ENCODE measurements around the gene AGXT2. TPM values are rescaled to one million over a fixed set of nuclear protein-coding genes. Genes with fewer than 3 reads are reported as not detected.

The AGXT2 gene
- total RNA-seq, 1 donor from 2014 or later: not detected

DNA sequence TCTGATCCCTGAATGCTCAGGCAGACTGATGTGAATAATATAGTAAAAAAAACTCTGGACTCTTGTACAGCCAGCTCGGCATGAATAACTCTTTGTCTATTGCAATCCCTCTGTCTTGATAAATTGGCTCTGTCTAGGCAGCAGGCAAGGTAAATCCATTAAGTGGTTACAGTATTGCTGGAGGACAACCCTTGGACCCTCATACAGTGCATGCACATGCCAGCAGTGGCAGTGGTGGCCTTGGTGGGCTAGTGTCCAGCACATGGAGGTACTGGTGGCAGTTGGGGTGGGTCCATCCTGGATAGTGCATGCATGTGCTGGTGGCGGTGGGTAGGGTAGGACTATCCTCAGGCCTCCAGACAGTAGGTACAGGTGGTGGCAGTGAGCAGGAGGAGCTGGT is 79.5 kb downstream of the AGXT2 start:
- Mint-ChIP-seq H3K27me3 (ENCODE audit: low read depth) (no peaks in the 10 kb centered on the region), H3K4me1 (ENCODE audit: low read depth) (no peaks in the 10 kb centered on the region), H3K27ac (no peak overlapping the region), H3K4me3 (ENCODE audit: low read depth) (no peak overlapping the region), H3K36me3 (ENCODE audit: low read depth) (peaks cover 21% of the 10 kb centered on the region), H3K9me3 (peaks cover 18% of the 10 kb centered on the region)
- intact Hi-C loops (cut with micrococcal nuclease): no loop called here
- no peak for DNase-seq (ENCODE audit: low spot score)

DNA sequence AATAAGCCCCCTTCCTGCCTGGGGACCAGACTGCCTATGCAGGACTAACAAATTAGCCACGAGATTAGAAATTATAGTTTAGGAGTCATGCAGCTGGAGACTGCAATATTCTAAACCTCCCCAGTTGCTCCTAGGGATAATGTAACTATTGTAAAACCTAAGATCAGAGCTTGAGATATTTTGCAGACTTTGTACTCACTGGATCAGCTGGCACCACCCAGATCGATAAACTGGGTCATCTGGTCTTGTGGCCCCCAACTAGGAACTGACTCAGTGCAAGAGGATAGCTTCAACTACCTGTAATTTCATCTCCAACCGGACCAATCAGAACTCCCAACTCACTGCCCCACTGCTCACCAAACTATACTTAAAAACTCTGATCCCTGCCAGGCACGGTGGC is 80.2 kb downstream of the AGXT2 start:
- Mint-ChIP-seq H3K27me3 (ENCODE audit: low read depth) (no peaks in the 10 kb centered on the region), H3K9me3 (peaks cover 18% of the 10 kb centered on the region), H3K36me3 (ENCODE audit: low read depth) (peaks cover 21% of the 10 kb centered on the region), H3K4me3 (ENCODE audit: low read depth) (no peak overlapping the region), H3K27ac (no peak overlapping the region), H3K4me1 (ENCODE audit: low read depth) (no peaks in the 10 kb centered on the region)
- no peak for DNase-seq (ENCODE audit: low spot score)
- intact Hi-C loops (cut with micrococcal nuclease): no loop called here

DNA sequence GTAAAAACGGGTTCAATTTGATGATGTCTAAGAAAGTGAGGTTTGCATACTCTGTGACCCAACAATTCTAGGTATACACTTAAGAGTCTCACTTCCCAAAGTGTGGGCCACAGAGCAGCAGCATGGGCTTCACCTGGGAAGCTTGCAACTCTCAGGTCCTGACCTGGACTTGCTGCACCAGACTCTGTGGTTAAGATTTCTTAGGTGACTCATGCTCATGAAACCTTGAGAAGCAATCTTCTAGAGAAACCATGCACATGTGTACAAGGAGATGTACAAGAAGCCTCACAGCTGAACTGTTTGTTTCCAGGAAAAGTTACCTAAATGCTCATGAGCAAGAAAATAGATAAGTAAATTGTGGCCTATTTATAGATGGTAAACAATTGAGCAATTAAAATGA is 88.4 kb downstream of the AGXT2 start:
- no peak for DNase-seq (ENCODE audit: low spot score)
- intact Hi-C loops (cut with micrococcal nuclease): loop anchor here (2.0 kb wide), 1 partner anchor 43 kb away; no protein-coding TSS in a partner anchor
- Mint-ChIP-seq H3K4me3 (ENCODE audit: low read depth) (no peak overlapping the region), H3K27me3 (ENCODE audit: low read depth) (no peaks in the 10 kb centered on the region), H3K36me3 (ENCODE audit: low read depth) (peaks cover 34% of the 10 kb centered on the region), H3K4me1 (ENCODE audit: low read depth) (peaks cover 17% of the 10 kb centered on the region), H3K9me3 (no peaks in the 10 kb centered on the region), H3K27ac (peak overlapping the region; percentile 54)

DNA sequence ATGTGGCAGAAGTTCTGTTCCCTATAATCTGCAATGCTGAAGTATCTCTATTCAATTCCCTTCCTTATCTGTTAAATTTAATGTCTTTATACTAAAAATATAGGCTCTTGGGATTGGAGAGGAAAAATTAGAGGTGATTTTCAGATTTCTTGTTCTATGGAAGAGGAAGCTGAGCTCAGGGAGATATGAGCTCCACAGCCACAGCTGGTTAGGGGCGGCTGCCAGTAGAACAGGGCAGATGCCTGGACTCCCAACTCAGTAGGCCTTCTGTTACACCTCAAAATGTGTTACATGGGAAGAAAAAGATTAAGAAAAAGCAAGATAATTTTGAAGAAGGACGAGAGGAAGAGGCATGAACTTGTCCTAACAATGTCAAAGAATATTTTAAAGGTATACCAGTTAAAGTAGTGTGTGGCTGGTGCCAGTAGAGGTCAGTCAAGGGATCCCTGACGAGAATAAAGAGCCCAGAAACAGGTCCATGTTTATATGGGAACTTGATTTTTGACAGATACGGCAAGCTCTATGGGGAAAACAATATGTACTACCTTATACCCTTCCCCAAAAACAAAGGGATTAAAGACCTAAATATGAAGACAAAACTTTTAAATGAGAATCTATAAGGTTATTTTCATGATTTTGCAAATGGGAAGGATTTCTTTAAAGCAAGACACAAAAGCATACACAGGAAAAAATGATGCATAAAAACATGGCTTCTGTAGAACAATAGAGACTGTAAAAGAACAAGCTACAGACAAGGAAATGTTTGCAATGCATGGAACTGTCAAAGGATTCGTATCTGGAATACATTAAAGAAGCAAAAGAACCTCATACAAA is 89.7 kb downstream of the AGXT2 start:
- intact Hi-C loops (cut with micrococcal nuclease): loop anchor here (2.0 kb wide), 1 partner anchor 45 kb away; no protein-coding TSS in a partner anchor
- DNase-seq (ENCODE audit: low spot score): no peak
- H3K36me3 Mint-ChIP-seq (ENCODE audit: low read depth): peaks cover 36% of the 10 kb centered on the region

DNA sequence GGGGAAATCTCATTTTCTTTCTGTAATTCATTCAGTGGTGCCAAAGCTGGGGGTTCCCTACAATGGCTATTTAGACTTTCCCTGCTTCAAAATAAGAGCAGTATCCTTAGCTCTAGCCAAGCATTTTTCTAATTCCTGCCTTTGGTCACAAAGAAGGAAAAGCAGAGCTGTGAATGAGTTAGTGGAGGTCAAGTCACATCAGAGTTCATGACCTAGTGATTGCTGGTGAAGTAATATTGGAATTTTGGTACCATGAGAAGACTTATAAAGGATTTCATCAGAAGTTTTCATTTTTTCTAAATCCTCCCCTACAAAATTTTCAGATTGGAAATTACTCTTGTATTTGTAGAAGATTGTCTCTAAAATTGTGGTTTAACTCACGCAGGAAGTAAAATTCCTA is 90.4 kb downstream of the AGXT2 start:
- intact Hi-C loops (cut with micrococcal nuclease): no loop called here
- H3K27me3 Mint-ChIP-seq (ENCODE audit: low read depth): no peaks in the 10 kb centered on the region
- H3K9me3 Mint-ChIP-seq: no peaks in the 10 kb centered on the region
- H3K27ac Mint-ChIP-seq: no peak overlapping the region
- no peak for DNase-seq (ENCODE audit: low spot score)
- peaks cover 41% of the 10 kb centered on the region for H3K36me3 Mint-ChIP-seq (ENCODE audit: low read depth)
- no peak overlapping the region for H3K4me3 Mint-ChIP-seq (ENCODE audit: low read depth)
- peaks cover 17% of the 10 kb centered on the region for H3K4me1 Mint-ChIP-seq (ENCODE audit: low read depth)

More for the DNA sequence above, 89.7 kb downstream of the AGXT2 start:
- H3K4me3 Mint-ChIP-seq (ENCODE audit: low read depth): no peak overlapping the region
- H3K9me3 Mint-ChIP-seq: no peaks in the 10 kb centered on the region
- H3K4me1 Mint-ChIP-seq (ENCODE audit: low read depth): peaks cover 17% of the 10 kb centered on the region
- H3K27me3 Mint-ChIP-seq (ENCODE audit: low read depth): no peaks in the 10 kb centered on the region
- no peak overlapping the region for H3K27ac Mint-ChIP-seq

Other genes starting within 250 kb of the AGXT2 start
- not detected in 2 replicates for gene TTC23L, start 208.8 kb downstream of the AGXT2 start, total RNA-seq
- 37.6 and 42.3 TPM in 2 replicates for gene RAD1, start 132.4 kb downstream of the AGXT2 start, total RNA-seq
- 86.2 and 91.8 TPM in 2 replicates for gene BRIX1, start 132.2 kb downstream of the AGXT2 start, total RNA-seq
- 62.7 and 65.2 TPM in 2 replicates for gene DNAJC21, start 118.4 kb downstream of the AGXT2 start, total RNA-seq
- gene PRLR, start 182.5 kb upstream of the AGXT2 start, total RNA-seq: not detected in 2 replicates